Measurements from ENCODE around the gene ARHGAP6.
A peak's percentile ranks its signal among the peaks of the same experiment; 100 is the strongest.

Gene ARHGAP6

DNA sequence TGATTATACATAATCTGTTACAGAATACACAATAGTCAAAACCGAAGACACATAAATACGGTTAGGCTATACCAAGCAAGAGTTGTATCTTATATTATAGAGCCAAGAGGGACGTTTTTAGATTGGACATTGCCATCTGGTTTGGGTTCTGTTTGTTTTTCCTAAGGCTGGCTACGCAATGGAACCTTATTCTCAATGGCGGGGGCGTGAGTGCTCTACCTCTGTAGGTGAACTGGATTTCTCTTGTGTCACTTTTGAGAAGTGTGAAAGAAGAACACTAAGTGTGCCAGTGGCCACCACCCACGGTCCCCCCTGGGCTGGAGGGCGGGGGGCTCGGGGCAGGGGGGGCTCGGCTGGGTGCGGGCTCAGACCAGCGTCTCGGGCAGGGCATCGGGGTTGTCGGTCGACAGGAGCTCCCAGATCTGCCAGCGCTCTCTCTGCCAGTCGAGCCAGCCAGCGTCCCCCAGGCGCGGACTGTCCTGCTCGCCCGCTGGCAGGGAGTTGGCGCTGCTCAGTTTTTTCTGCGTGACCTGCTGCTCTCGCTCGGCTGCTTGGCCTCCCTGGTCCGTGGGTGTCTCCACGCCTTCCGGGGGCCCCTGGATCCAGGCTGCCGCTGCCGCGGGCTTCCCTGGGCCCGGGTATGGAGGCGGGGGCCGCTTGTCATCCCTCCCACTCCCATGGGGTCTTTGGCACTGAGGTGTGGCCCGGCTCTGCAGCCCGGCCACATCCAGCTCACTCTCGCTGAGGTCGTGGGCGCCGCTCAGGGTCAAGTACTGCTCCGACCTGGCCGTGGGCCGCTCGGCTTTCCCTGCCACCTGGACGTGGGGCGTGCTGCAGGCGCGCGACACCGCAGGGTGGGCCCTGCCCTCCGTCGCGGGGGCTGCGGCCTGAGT lies 527.0 kb downstream of the ARHGAP6 start:
- TF ChIP-seq, protein P1, sequence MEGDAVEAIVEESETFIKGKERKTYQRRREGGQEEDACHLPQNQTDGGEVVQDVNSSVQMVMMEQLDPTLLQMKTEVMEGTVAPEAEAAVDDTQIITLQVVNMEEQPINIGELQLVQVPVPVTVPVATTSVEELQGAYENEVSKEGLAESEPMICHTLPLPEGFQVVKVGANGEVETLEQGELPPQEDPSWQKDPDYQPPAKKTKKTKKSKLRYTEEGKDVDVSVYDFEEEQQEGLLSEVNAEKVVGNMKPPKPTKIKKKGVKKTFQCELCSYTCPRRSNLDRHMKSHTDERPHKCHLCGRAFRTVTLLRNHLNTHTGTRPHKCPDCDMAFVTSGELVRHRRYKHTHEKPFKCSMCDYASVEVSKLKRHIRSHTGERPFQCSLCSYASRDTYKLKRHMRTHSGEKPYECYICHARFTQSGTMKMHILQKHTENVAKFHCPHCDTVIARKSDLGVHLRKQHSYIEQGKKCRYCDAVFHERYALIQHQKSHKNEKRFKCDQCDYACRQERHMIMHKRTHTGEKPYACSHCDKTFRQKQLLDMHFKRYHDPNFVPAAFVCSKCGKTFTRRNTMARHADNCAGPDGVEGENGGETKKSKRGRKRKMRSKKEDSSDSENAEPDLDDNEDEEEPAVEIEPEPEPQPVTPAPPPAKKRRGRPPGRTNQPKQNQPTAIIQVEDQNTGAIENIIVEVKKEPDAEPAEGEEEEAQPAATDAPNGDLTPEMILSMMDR (IDR thresholded peaks at IDR 0.05; ENCODE audit: extremely low read depth, missing control alignments) = no peak
- DNase-seq (ENCODE audit: low spot score) = no peak

DNA sequence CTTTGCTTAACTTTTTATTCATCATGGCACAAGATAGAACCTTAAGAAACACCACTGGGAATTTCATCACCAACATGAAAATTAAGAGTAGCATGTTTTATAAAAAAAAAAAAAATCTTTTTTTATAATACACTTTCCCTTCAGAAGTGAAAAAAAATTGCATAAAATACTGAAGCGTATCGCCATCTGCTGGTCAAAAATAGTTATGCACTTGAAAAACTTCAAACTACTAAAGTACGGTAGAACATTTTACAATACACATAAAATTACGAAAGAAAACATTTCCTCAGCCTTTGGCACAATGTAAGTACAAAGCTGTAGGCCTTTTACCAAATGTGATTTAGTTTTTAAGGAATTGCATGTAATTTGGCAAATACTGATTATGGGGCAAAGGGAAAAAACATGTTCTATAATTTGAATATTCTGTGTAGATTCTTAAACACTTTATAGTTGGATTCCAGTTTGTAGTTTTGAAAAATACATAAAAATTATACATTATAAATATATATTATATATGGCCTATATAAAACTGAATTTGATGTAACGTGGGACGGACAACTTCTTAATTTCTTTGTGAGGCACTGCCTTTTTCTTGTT lies 528.1 kb downstream of the ARHGAP6 start:
- TF ChIP-seq, protein P1 (IDR thresholded peaks at IDR 0.05; ENCODE audit: extremely low read depth, missing control alignments) = no peak
- DNase-seq (ENCODE audit: low spot score) = peak; percentile 30

DNA sequence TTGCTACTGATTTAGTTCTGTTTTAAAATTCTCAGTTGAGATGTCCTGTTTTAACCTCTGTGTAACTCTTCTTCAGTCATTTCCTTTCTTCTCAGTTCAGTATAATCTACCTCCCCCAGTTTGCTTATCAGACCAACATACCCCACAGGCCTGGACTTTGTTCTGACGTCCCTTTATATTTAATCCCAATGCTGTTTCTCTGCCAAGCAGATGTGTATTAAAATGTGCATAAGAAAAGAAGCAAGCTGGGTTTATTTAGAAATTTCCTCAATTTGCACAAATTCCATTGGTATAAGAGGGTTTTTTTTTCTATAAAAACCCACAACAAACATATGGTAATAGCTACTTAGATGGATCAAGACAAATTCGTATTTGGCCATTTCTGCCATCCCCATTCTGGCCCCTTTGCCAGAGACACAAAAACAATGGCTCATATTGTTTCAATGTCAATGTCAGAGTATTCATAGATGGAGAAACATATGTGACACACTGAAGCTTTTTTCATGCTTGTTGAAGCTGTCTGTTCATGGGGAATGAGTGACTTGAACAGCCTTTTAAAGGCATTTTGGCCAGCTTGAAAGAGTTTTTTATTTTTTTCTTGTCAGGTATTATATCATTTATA lies 530.0 kb downstream of the ARHGAP6 start:
- TF ChIP-seq, protein P1 (IDR thresholded peaks at IDR 0.05; ENCODE audit: extremely low read depth, missing control alignments) = no peak
- DNase-seq (ENCODE audit: low spot score) = no peak

DNA sequence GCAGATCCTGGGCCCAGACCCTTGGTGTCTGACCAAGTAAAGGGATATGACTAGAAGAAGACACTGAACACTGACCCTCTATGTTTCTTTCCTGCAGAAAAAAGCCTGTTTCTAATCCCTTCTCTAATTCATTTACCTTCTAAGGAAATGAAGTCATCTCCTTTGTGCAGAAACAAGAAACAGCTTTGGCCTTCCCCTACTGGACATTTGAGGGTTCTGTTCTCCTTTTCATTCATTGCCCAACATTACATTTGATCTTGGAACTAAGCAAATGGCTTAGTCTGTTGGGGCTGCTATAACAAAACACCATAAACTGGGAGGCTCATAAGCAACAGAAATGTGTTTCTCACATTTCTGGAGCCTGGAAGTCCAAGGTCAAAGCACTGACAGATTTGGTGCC lies 534.6 kb downstream of the ARHGAP6 start:
- no peak for DNase-seq (ENCODE audit: low spot score)
- TF ChIP-seq, protein P1 (IDR thresholded peaks at IDR 0.05; ENCODE audit: extremely low read depth, missing control alignments) = no peak

DNA sequence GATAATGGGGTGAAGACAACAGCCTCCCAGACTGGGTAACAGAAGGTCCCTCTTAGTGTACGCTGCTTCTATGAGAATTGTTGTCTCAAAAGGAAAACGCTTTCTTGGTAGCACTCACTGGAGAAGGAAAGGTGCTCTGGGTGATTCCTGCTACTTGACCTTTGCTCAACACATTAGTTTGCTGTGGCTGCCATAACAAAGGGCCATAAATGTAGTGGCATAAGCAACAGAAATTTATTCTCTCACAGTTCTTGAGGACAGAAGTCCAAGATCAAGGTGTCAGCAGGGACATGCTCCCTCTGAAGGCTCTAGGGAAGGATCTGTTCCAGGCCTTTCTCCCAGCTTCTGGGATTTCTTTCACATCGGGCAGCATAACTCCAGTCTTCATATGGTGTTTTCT lies 535.6 kb downstream of the ARHGAP6 start:
- TF ChIP-seq, protein P1 (IDR thresholded peaks at IDR 0.05; ENCODE audit: extremely low read depth, missing control alignments) = no peak
- no peak for DNase-seq (ENCODE audit: low spot score)

DNA sequence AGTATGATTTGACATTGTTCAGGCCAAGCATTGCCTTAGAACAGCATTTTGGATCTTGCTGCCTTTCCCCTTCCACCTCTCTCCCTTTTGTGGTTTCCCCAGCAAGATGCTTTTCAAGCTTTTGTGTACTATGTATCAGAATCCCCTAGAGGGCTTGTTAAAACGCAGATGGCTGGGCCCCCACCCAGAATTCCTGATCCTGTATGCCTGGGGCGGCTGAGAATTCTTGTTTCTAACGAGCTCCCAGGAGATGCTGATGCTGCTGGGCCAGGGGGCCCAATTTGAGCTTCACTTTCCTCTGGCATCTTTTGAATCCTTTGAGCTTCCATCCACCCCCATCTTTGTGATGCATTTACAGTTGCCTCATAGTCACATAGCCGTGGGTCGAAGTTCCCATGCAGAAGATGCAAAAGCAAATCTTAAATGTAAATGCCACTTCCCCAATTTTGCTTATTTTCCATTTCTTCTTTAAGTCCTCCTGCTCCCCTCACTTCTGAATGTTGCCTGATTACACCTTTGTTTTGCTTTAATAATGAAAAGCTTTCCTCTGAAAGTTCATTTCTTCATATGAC lies 536.1 kb downstream of the ARHGAP6 start:
- DNase-seq (ENCODE audit: low spot score) = no peak
- TF ChIP-seq, protein P1 (IDR thresholded peaks at IDR 0.05; ENCODE audit: extremely low read depth, missing control alignments) = no peak

DNA sequence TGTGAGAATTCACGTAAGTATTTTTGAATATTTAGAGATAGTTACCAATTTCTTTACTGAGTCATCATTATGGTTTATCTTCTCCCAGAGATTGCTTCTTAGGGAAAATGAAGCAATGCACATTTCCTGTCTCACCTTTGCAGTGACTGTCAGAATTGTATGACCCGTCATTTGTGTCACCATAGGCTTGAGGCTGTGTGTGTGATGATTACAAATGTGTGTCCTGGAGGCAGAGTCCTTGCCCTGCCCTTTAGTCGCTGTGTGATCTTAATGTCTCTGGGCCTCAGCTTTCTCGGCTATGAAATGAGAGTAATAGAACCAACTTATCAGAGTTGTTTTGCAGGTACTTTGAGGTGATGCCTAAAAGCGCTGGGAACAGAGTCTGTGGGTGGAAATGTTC lies 540.7 kb downstream of the ARHGAP6 start:
- TF ChIP-seq, protein P1 (IDR thresholded peaks at IDR 0.05; ENCODE audit: extremely low read depth, missing control alignments) = no peak
- no peak for DNase-seq (ENCODE audit: low spot score)
